ENCODE results near the gene SELP.

Gene SELP

DNA sequence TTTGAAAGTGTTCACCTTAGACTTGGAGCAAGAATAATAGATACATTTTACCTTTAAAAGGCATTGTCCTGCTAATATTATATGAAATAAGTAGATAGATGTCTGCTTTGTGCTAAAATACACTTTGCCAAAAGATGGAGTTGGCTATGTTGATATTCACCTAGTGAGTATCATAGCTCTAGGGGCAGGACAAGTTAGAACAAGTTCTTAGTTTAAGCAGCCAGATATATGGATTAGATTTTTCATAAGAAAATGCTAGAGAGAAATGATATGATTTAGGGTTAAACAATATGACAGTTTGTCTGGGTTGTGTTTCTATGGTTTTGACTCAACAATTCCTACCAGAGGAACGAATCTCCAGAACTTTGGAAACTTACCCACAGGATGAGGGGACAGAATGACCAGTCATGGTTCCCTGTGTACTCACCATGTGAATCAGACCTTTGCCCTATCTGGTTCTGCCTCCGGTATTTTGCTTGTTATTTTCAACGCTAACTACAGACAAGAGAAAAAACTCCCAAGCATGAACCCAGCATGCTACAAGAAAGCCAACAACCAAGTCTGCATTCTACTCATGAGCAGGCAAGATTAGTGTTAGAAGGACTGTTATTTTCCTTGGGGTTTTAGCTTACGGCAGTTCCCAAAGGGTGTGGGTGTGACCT lies 45.3 kb downstream of the SELP start:
- no peak overlapping the region for H3K56ac ChIP-seq (ENCODE audit: low read length)
- no peak overlapping the region for H4K5ac ChIP-seq (ENCODE audit: low read length)
- H3K4me3 ChIP-seq (ENCODE audit: low read length), result no peak overlapping the region
- no peak overlapping the region for H2BK120ac ChIP-seq (ENCODE audit: low read depth, low read length)
- no peak overlapping the region for H3K23ac ChIP-seq (ENCODE audit: low read length)
- H2AK5ac ChIP-seq (ENCODE audit: low read length), result no peak overlapping the region
- H3K27ac ChIP-seq (ENCODE audit: low read depth, low read length), result no peak overlapping the region
- H4K8ac ChIP-seq (ENCODE audit: low read depth, low read length), result no peak overlapping the region
- no peak overlapping the region for H2BK5ac ChIP-seq (ENCODE audit: low read length)
- H3K4me2 ChIP-seq (ENCODE audit: low read length), result no peak overlapping the region
- no peak for DNase-seq
- H3K18ac ChIP-seq (ENCODE audit: low read length), result no peak overlapping the region
- H3K9ac ChIP-seq (ENCODE audit: low read length), result no peak overlapping the region
- H3K27me3 ChIP-seq (ENCODE audit: insufficient read depth, low read length, poor library complexity), result no peaks in the 10 kb centered on the region
- H3K79me1 ChIP-seq (ENCODE audit: low read length), result no peaks in the 10 kb centered on the region
- no peaks in the 10 kb centered on the region for H3K36me3 ChIP-seq (ENCODE audit: control insufficient read depth, insufficient read depth, low read length)
- H3K4ac ChIP-seq (ENCODE audit: low read depth, low read length), result no peak overlapping the region
- no CpG with 5 or more reads among the region's 4 CpGs for WGBS (ENCODE audit: extremely low coverage, insufficient coverage, low lambda C conversion rate)
- H3K79me2 ChIP-seq (ENCODE audit: control insufficient read depth, insufficient read depth, low read length), result no peaks in the 10 kb centered on the region
- peaks cover 1% of the 10 kb centered on the region for H3K4me1 ChIP-seq (ENCODE audit: control insufficient read depth, low read depth, low read length)
- H2BK15ac ChIP-seq (replicated peaks; ENCODE audit: low read depth), result no peak overlapping the region

- H3K79me1 ChIP-seq (ENCODE audit: low read length), result no peaks in the 10 kb centered on the region
- H3K4ac ChIP-seq (ENCODE audit: low read depth, low read length), result no peak overlapping the region
- H3K9ac ChIP-seq (ENCODE audit: low read length), result no peak overlapping the region
- DNase-seq, result no peak
- no peak overlapping the region for H3K23ac ChIP-seq (ENCODE audit: low read length)
- no peak overlapping the region for H3K4me2 ChIP-seq (ENCODE audit: low read length)
- no peak overlapping the region for H2BK5ac ChIP-seq (ENCODE audit: low read length)
- H3K56ac ChIP-seq (ENCODE audit: low read length), result no peak overlapping the region
- no peak overlapping the region for H4K5ac ChIP-seq (ENCODE audit: low read length)
- no peaks in the 10 kb centered on the region for H3K79me2 ChIP-seq (ENCODE audit: control insufficient read depth, insufficient read depth, low read length)
- no peaks in the 10 kb centered on the region for H3K4me1 ChIP-seq (ENCODE audit: control insufficient read depth, low read depth, low read length)
- no peak overlapping the region for H3K4me3 ChIP-seq (ENCODE audit: low read length)
- H3K36me3 ChIP-seq (ENCODE audit: control insufficient read depth, insufficient read depth, low read length), result no peaks in the 10 kb centered on the region
- H3K18ac ChIP-seq (ENCODE audit: low read length), result no peak overlapping the region
- no peak overlapping the region for H2BK120ac ChIP-seq (ENCODE audit: low read depth, low read length)
- no peak overlapping the region for H2BK15ac ChIP-seq (replicated peaks; ENCODE audit: low read depth)
- no peaks in the 10 kb centered on the region for H3K27me3 ChIP-seq (ENCODE audit: insufficient read depth, low read length, poor library complexity)
- H4K8ac ChIP-seq (ENCODE audit: low read depth, low read length), result no peak overlapping the region
- no peak overlapping the region for H2AK5ac ChIP-seq (ENCODE audit: low read length)
- no peak overlapping the region for H3K27ac ChIP-seq (ENCODE audit: low read depth, low read length)
- WGBS (ENCODE audit: extremely low coverage, insufficient coverage, low lambda C conversion rate), result no CpG with 5 or more reads among the region's 5 CpGs
Measured at GRCh38 chr1:169577981-169578738, 51.8 kb downstream of the SELP start.

- Histone ChIP-seq H2BK15ac (replicated peaks; ENCODE audit: low read depth) (no peak overlapping the region), H3K18ac (ENCODE audit: low read length) (no peak overlapping the region), H2BK120ac (ENCODE audit: low read depth, low read length) (no peak overlapping the region), H3K27ac (ENCODE audit: low read depth, low read length) (no peak overlapping the region), H2AK5ac (ENCODE audit: low read length) (no peak overlapping the region), H4K5ac (ENCODE audit: low read length) (no peak overlapping the region), H3K23ac (ENCODE audit: low read length) (no peak overlapping the region), H3K4me3 (ENCODE audit: low read length) (no peak overlapping the region), H3K4me2 (ENCODE audit: low read length) (no peak overlapping the region), H3K79me1 (ENCODE audit: low read length) (no peaks in the 10 kb centered on the region), H3K4me1 (ENCODE audit: control insufficient read depth, low read depth, low read length) (no peaks in the 10 kb centered on the region), H3K36me3 (ENCODE audit: control insufficient read depth, insufficient read depth, low read length) (no peaks in the 10 kb centered on the region), H4K8ac (ENCODE audit: low read depth, low read length) (no peak overlapping the region), H3K9ac (ENCODE audit: low read length) (no peak overlapping the region), H3K27me3 (ENCODE audit: insufficient read depth, low read length, poor library complexity) (no peaks in the 10 kb centered on the region), H3K56ac (ENCODE audit: low read length) (no peak overlapping the region), H3K79me2 (ENCODE audit: control insufficient read depth, insufficient read depth, low read length) (no peaks in the 10 kb centered on the region), H2BK5ac (ENCODE audit: low read length) (no peak overlapping the region), H3K4ac (ENCODE audit: low read depth, low read length) (no peak overlapping the region)
- no CpG with 5 or more reads among the region's 1 CpG for WGBS (ENCODE audit: extremely low coverage, insufficient coverage, low lambda C conversion rate)
- no peak for DNase-seq
Measured at GRCh38 chr1:169576935-169577331, 53.0 kb downstream of the SELP start.

GRCh38 chr1:169576241-169576934 lies 53.5 kb downstream of the SELP start:
- Histone ChIP-seq H2BK120ac (ENCODE audit: low read depth, low read length) (no peak overlapping the region), H3K4me2 (ENCODE audit: low read length) (no peak overlapping the region), H3K9ac (ENCODE audit: low read length) (no peak overlapping the region), H2BK5ac (ENCODE audit: low read length) (no peak overlapping the region), H3K36me3 (ENCODE audit: control insufficient read depth, insufficient read depth, low read length) (no peaks in the 10 kb centered on the region), H3K79me1 (ENCODE audit: low read length) (no peaks in the 10 kb centered on the region), H3K79me2 (ENCODE audit: control insufficient read depth, insufficient read depth, low read length) (no peaks in the 10 kb centered on the region), H3K56ac (ENCODE audit: low read length) (no peak overlapping the region), H3K27ac (ENCODE audit: low read depth, low read length) (no peak overlapping the region), H3K18ac (ENCODE audit: low read length) (no peak overlapping the region), H2AK5ac (ENCODE audit: low read length) (no peak overlapping the region), H3K4me1 (ENCODE audit: control insufficient read depth, low read depth, low read length) (no peaks in the 10 kb centered on the region), H2BK15ac (replicated peaks; ENCODE audit: low read depth) (no peak overlapping the region), H3K4ac (ENCODE audit: low read depth, low read length) (no peak overlapping the region), H4K5ac (ENCODE audit: low read length) (no peak overlapping the region), H3K23ac (ENCODE audit: low read length) (no peak overlapping the region), H3K4me3 (ENCODE audit: low read length) (no peak overlapping the region), H4K8ac (ENCODE audit: low read depth, low read length) (no peak overlapping the region), H3K27me3 (ENCODE audit: insufficient read depth, low read length, poor library complexity) (no peaks in the 10 kb centered on the region)
- no CpG with 5 or more reads among the region's 5 CpGs for WGBS (ENCODE audit: extremely low coverage, insufficient coverage, low lambda C conversion rate)
- DNase-seq, result peak; percentile 27

DNA sequence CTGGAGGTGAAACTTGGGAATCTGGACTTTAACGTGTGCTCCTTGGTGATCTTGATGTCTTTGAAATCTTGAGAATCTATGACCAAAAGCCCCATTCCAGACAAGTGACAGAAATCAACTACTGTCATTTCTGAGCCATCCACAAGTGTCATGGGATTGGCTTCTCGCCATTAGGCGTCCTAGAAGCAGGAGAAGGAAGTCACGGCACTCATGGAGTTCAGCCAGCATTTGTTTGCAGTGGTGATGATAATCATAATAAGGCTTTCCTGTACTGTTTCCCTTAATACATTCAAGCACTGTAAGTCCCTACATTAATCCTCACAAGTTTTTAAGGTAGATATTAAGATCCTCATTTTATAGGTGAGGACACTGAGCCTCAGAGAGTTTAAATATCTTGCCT lies 55.6 kb downstream of the SELP start:
- no CpG with 5 or more reads among the region's 4 CpGs for whole genome bisulfite sequencing (ENCODE audit: extremely low coverage, insufficient coverage, low lambda C conversion rate)
- no peak overlapping the region for H3K18ac ChIP-seq (ENCODE audit: low read length)
- H3K27ac ChIP-seq (ENCODE audit: low read depth, low read length), result no peak overlapping the region
- no peak overlapping the region for H3K9ac ChIP-seq (ENCODE audit: low read length)
- H3K4ac ChIP-seq (ENCODE audit: low read depth, low read length), result no peak overlapping the region
- H2AK5ac ChIP-seq (ENCODE audit: low read length), result no peak overlapping the region
- H3K27me3 ChIP-seq (ENCODE audit: insufficient read depth, low read length, poor library complexity), result no peaks in the 10 kb centered on the region
- H3K36me3 ChIP-seq (ENCODE audit: control insufficient read depth, insufficient read depth, low read length), result no peaks in the 10 kb centered on the region
- no peaks in the 10 kb centered on the region for H3K79me2 ChIP-seq (ENCODE audit: control insufficient read depth, insufficient read depth, low read length)
- no peak overlapping the region for H2BK15ac ChIP-seq (replicated peaks; ENCODE audit: low read depth)
- H4K5ac ChIP-seq (ENCODE audit: low read length), result no peak overlapping the region
- H2BK5ac ChIP-seq (ENCODE audit: low read length), result no peak overlapping the region
- no peak overlapping the region for H4K8ac ChIP-seq (ENCODE audit: low read depth, low read length)
- H3K4me2 ChIP-seq (ENCODE audit: low read length), result no peak overlapping the region
- H3K4me3 ChIP-seq (ENCODE audit: low read length), result no peak overlapping the region
- no peak overlapping the region for H3K56ac ChIP-seq (ENCODE audit: low read length)
- H3K23ac ChIP-seq (ENCODE audit: low read length), result no peak overlapping the region
- no peak for DNase-seq
- H3K4me1 ChIP-seq (ENCODE audit: control insufficient read depth, low read depth, low read length), result no peaks in the 10 kb centered on the region
- H2BK120ac ChIP-seq (ENCODE audit: low read depth, low read length), result no peak overlapping the region
- H3K79me1 ChIP-seq (ENCODE audit: low read length), result no peaks in the 10 kb centered on the region

Measured in mesendoderm (in vitro differentiated cells).